ENCODE results near the gene CPT1B. TPM values are rescaled to one million over a fixed set of nuclear protein-coding genes. Genes with fewer than 3 reads are reported as not detected.

Gene CPT1B
- total and polyA plus RNA-seq, 2 donors (not counting 3 experiments of a cell fraction or from before 2014, with no cell fraction given), result 7.1 TPM

- no peaks in the 10 kb centered on the region for H3K9me3 ChIP-seq (replicated peaks; ENCODE audit: control insufficient read depth, insufficient read depth, low read length)
- ChIA-PET CTCF (no interaction called here), POLR2A (no interaction called here)
- H2AFZ ChIP-seq (ENCODE audit: low read depth, low read length), result no peak overlapping the region
- FAIRE-seq, result no peak
- H3K27ac ChIP-seq (ENCODE audit: insufficient read depth, low read depth, low read length), result no peak overlapping the region
- no TSS peak for BruUV-seq (replicated peaks)
- no peak overlapping the region for H3K4me3 ChIP-seq (replicated peaks in 1 of 3; ENCODE audit: insufficient read depth in 1 of 3, low read depth in 1 of 3, low read length in 3 of 3)
- no peak overlapping the region for H3K4me2 ChIP-seq (ENCODE audit: insufficient read depth, low read length)
- H3K36me3 ChIP-seq (ENCODE audit: control insufficient read depth in 2 of 2, extremely low read depth in 1 of 2, insufficient read depth in 2 of 2, low read length in 2 of 2), result no peaks in the 10 kb centered on the region
- no peaks in the 10 kb centered on the region for H3K79me2 ChIP-seq (ENCODE audit: control insufficient read depth, insufficient read depth, low read length)
- H3K27me3 ChIP-seq (ENCODE audit: control insufficient read depth in 2 of 2, insufficient read depth in 2 of 2, low read length in 2 of 2), result peaks cover 31 to 34% of the 10 kb centered on the region in 2 experiments
- intact Hi-C loops (cut with micrococcal nuclease) (no loop called here), dilution Hi-C loops (cut with MboI; ENCODE audit: extremely low pct_ligation_motif_present, low sequenced_read_pairs) (no loop called here)
- H4K20me1 ChIP-seq (replicated peaks; ENCODE audit: control insufficient read depth, extremely low read depth, insufficient read depth, low read length), result no peaks in the 10 kb centered on the region
- H3K9ac ChIP-seq (replicated peaks; ENCODE audit: extremely low read depth, insufficient read depth, low read length), result no peak overlapping the region
- TF ChIP-seq POLR2AphosphoS5 (IDR thresholded peaks at IDR 0.05; ENCODE audit: insufficient read depth, low read depth, low read length) (no peak), JUN (IDR thresholded peaks at IDR 0.05; ENCODE audit: borderline replicate concordance, insufficient read depth, insufficient read length, low read depth) (no peak), POLR2A (IDR thresholded peaks at IDR 0.05; ENCODE audit: low read depth, low read length) (no peak), GATA2 (IDR thresholded peaks at IDR 0.05; ENCODE audit: insufficient read depth, insufficient read length, low read depth, low read length) (no peak), EZH2 (IDR thresholded peaks at IDR 0.05; ENCODE audit: borderline replicate concordance, low read depth, low read length, severe bottlenecking) (no peak), FOS (IDR thresholded peaks at IDR 0.05; ENCODE audit: borderline replicate concordance, insufficient read depth, low read length) (no peak), MYC (IDR thresholded peaks at IDR 0.05; ENCODE audit: low read depth, low read length) (no peak), MAX (IDR thresholded peaks at IDR 0.05; ENCODE audit: insufficient read depth, insufficient read length) (no peak), CTCF (IDR thresholded peaks at IDR 0.05; ENCODE audit: extremely low read depth in 1 of 2, insufficient read depth in 1 of 2, low read depth in 1 of 2, low read length in 2 of 2) (no peak)
- H3K9me1 ChIP-seq (replicated peaks; ENCODE audit: control insufficient read depth, extremely low read depth, insufficient read depth, low read length), result no peaks in the 10 kb centered on the region
- H3K4me1 ChIP-seq (ENCODE audit: control insufficient read depth, extremely low read depth, insufficient read depth, low read length), result no peaks in the 10 kb centered on the region
- DNase-seq (ENCODE audit: low read depth, low spot score), result no peak
Measured at GRCh38 chr22:50605002-50605612, 26.9 kb upstream of the CPT1B start.

Measured in endothelial cell of umbilical vein (primary cell).